ENCODE results near the gene MORN1. TPM values are rescaled to one million over a fixed set of nuclear protein-coding genes. Genes with fewer than 3 reads are reported as not detected.

The MORN1 gene
- total RNA-seq, 2 experiments from 2014 or later: 5.3 to 6.5 TPM

- H3K36me3 Mint-ChIP-seq (ENCODE audit: low read depth): peaks cover 62% of the 10 kb centered on the region
- POLR2A ChIA-PET: interaction anchor here (0.7 to 4.1 kb wide), 5 partner anchors 12 to 60 kb away, joined by 3 to 31 read pairs (median 5); no protein-coding TSS in a partner anchor
- ATAC-seq (ENCODE audit: poor library complexity) (peak; percentile 21), DNase-seq (peak in 3 of 14 experiments; percentile 29 to 56 (median 44))
- Histone ChIP-seq H3K9me3 (ENCODE audit: control insufficient read depth in 1 of 2, insufficient read depth in 1 of 2, low read length in 2 of 2) (no peaks in the 10 kb centered on the region), H3K4me1 (ENCODE audit: insufficient read depth, low read length) (peaks cover 90% of the 10 kb centered on the region), H3K36me3 (ENCODE audit: insufficient read depth, low read length) (peaks cover 6% of the 10 kb centered on the region), H3K27ac (ENCODE audit: low read depth in 1 of 2, low read length in 2 of 2) (no peak overlapping the region), H3K4me3 (ENCODE audit: low read length) (no peak overlapping the region), H3K27me3 (ENCODE audit: control insufficient read depth in 1 of 2, insufficient read depth in 2 of 2, low read length in 2 of 2) (no peaks in the 10 kb centered on the region)
- H3K9me3 Mint-ChIP-seq: no peaks in the 10 kb centered on the region
- no peaks in the 10 kb centered on the region for H3K27me3 Mint-ChIP-seq
- peak overlapping the region; percentile 75 for H3K4me3 Mint-ChIP-seq
- intact Hi-C loops (cut with DNase I, micrococcal nuclease): loop anchor here in 1 of 2 experiments (2.0 kb wide), 1 partner anchor 28 kb away; no protein-coding TSS in a partner anchor
- H3K27ac Mint-ChIP-seq: peak overlapping the region; percentile 99
- peaks cover 70% of the 10 kb centered on the region for H3K4me1 Mint-ChIP-seq (ENCODE audit: low read depth)
- CTCF ChIA-PET: interaction anchor here (1.1 kb wide), 1 partner anchor 93 kb away, joined by 3 read pairs; no protein-coding TSS in a partner anchor
- TF ChIP-seq, protein P1, sequence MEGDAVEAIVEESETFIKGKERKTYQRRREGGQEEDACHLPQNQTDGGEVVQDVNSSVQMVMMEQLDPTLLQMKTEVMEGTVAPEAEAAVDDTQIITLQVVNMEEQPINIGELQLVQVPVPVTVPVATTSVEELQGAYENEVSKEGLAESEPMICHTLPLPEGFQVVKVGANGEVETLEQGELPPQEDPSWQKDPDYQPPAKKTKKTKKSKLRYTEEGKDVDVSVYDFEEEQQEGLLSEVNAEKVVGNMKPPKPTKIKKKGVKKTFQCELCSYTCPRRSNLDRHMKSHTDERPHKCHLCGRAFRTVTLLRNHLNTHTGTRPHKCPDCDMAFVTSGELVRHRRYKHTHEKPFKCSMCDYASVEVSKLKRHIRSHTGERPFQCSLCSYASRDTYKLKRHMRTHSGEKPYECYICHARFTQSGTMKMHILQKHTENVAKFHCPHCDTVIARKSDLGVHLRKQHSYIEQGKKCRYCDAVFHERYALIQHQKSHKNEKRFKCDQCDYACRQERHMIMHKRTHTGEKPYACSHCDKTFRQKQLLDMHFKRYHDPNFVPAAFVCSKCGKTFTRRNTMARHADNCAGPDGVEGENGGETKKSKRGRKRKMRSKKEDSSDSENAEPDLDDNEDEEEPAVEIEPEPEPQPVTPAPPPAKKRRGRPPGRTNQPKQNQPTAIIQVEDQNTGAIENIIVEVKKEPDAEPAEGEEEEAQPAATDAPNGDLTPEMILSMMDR (IDR thresholded peaks at IDR 0.05): no peak
These were observed 103.0 kb downstream of the MORN1 start for GRCh38 chr1:2288311-2288710.

DNA sequence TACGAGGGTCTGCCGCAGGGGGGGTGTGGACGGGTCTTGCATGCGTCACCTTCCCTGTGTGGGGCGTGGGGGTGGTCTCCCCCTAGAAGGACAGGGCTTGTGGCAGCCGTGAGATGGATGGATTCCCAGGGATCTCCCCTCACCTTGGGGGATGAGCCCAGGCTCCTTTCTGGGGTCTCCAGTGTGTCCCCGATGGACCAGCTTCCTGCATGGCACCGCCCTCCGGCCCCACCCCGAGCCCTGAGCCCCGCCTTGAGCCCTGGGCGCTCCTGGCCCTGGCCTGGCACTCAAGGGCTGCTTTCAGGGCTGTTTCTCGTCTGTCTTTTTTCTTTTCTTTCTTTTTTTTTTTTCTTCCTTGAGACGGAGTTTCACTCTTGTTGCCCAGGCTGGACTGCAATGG, 103.7 kb downstream of the MORN1 start:
- Mint-ChIP-seq H3K27me3 (no peaks in the 10 kb centered on the region), H3K36me3 (ENCODE audit: low read depth) (peaks cover 64% of the 10 kb centered on the region), H3K4me1 (ENCODE audit: low read depth) (peaks cover 64% of the 10 kb centered on the region), H3K4me3 (peak overlapping the region; percentile 75), H3K27ac (peak overlapping the region; percentile 99), H3K9me3 (no peaks in the 10 kb centered on the region)
- ChIA-PET CTCF (no interaction called here), POLR2A (interaction anchor here (1.8 kb wide), 1 partner anchor 53 kb away, joined by 5 read pairs; no protein-coding TSS in a partner anchor)
- peaks cover 8% of the 10 kb centered on the region for H3K36me3 ChIP-seq (ENCODE audit: insufficient read depth, low read length)
- DNase-seq: no peak
- no peaks in the 10 kb centered on the region for H3K9me3 ChIP-seq (ENCODE audit: control insufficient read depth in 1 of 2, insufficient read depth in 1 of 2, low read length in 2 of 2)
- TF ChIP-seq, protein P1 (IDR thresholded peaks at IDR 0.05): no peak
- H3K4me1 ChIP-seq (ENCODE audit: insufficient read depth, low read length): peaks cover 90% of the 10 kb centered on the region
- H3K4me3 ChIP-seq (ENCODE audit: low read length): no peak overlapping the region
- no peak overlapping the region for H3K27ac ChIP-seq (ENCODE audit: low read depth in 1 of 2, low read length in 2 of 2)
- H3K27me3 ChIP-seq (ENCODE audit: control insufficient read depth in 1 of 2, insufficient read depth in 2 of 2, low read length in 2 of 2): no peaks in the 10 kb centered on the region
- intact Hi-C loops (cut with DNase I, micrococcal nuclease): loop anchor here in 1 of 2 experiments (2.0 kb wide), 1 partner anchor 27 kb away; no protein-coding TSS in a partner anchor
- ATAC-seq (ENCODE audit: poor library complexity): no peak

DNA sequence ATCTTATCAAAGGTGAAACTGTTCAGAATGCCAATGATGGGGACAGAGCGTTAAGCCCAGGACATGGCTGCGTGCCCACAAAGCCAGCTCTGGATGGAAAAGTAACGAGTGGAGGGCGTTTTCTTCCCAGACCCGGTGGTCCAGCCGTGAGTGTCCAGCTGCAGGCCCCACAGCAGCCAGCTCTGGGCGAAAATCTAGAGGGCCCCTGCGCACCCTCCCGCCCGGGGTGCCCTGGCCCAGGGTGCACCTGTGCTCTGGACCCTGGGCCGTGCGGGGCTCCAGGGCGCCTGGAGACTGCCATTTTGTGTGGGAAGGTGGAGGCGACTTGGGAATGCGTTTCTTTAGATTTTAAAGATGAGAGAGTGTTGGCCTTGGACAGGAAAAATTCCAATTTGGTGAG, 104.4 kb downstream of the MORN1 start:
- ChIA-PET CTCF (no interaction called here), POLR2A (no interaction called here)
- Histone ChIP-seq H3K27me3 (ENCODE audit: control insufficient read depth in 1 of 2, insufficient read depth in 2 of 2, low read length in 2 of 2) (no peaks in the 10 kb centered on the region), H3K4me3 (ENCODE audit: low read length) (no peak overlapping the region), H3K9me3 (ENCODE audit: control insufficient read depth in 1 of 2, insufficient read depth in 1 of 2, low read length in 2 of 2) (no peaks in the 10 kb centered on the region), H3K27ac (ENCODE audit: low read depth in 1 of 2, low read length in 2 of 2) (no peak overlapping the region), H3K4me1 (ENCODE audit: insufficient read depth, low read length) (peaks cover 86% of the 10 kb centered on the region), H3K36me3 (ENCODE audit: insufficient read depth, low read length) (peaks cover 12% of the 10 kb centered on the region)
- no peaks in the 10 kb centered on the region for H3K9me3 Mint-ChIP-seq
- H3K36me3 Mint-ChIP-seq (ENCODE audit: low read depth): peaks cover 59% of the 10 kb centered on the region
- peak overlapping the region; percentile 99 for H3K27ac Mint-ChIP-seq
- TF ChIP-seq, protein P1 (IDR thresholded peaks at IDR 0.05): no peak
- H3K4me3 Mint-ChIP-seq: peak overlapping the region; percentile 72
- DNase-seq (no peak), ATAC-seq (ENCODE audit: poor library complexity) (no peak)
- H3K27me3 Mint-ChIP-seq: no peaks in the 10 kb centered on the region
- H3K4me1 Mint-ChIP-seq (ENCODE audit: low read depth): peaks cover 57% of the 10 kb centered on the region
- intact Hi-C loops (cut with DNase I, micrococcal nuclease): no loop called here

All from CD4-positive, alpha-beta T cell (primary cell).